Lower leg skin (tissue), 3 donors: Measurements from ENCODE around the gene LIF.

Experiments used
- POLR2A ChIP-seq, 2 donors: fragments of 450-650 bp; IDR thresholded peaks; one replicate each; pipeline ENCODE4 v1.6.1; 2016 to 2017; ENCODE audit warnings: antibody characterized with exemption in 2 of 2, mild to moderate bottlenecking in 1 of 2, moderate library complexity in 1 of 2
- TF ChIP-seq, protein P1 (sequence below), 3 donors: fragments of 450-650 bp; IDR thresholded peaks; one replicate each; pipeline ENCODE4 v1.5.1; 2016; ENCODE audit warnings: antibody characterized with exemption in 3 of 3, mild to moderate bottlenecking in 3 of 3, moderate library complexity in 2 of 3

DNA sequence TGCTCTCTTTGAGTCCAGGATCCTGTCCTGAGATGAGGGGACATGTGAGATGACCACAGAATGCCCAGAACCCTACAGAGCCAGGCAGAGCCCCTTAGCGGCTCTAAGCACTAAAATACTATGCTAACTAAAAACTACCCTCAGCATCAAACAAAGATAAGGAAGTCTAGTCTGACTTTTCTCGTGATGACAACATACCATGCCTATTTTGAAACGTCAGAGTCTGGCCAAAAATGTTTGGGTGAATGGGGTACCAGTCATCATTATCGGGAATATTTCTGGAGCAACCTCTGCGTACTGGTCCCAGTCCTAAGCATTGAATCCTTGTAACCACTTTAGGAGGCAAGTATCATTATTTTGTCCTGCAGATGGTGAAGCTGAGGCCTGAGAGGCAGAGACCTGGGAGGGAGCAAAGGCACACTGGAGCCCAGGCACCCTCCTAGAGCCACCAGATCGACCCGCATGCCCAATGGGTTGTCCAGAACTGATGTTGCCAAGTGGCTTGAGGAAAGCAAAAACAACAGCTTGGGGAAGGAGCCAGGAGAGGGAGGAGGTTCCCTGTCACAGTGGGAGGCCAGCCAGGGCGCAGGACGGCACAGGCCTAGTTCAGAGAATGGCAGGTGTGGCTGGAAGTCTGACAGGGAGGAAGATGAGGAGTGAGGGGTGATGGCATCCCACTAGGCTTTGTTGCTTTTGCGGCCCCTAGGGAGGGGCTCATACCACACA lies 27.3 kb upstream of the LIF start:
- no peak for TF ChIP-seq POLR2A (IDR thresholded peaks at IDR 0.05)
- TF ChIP-seq, protein P1, sequence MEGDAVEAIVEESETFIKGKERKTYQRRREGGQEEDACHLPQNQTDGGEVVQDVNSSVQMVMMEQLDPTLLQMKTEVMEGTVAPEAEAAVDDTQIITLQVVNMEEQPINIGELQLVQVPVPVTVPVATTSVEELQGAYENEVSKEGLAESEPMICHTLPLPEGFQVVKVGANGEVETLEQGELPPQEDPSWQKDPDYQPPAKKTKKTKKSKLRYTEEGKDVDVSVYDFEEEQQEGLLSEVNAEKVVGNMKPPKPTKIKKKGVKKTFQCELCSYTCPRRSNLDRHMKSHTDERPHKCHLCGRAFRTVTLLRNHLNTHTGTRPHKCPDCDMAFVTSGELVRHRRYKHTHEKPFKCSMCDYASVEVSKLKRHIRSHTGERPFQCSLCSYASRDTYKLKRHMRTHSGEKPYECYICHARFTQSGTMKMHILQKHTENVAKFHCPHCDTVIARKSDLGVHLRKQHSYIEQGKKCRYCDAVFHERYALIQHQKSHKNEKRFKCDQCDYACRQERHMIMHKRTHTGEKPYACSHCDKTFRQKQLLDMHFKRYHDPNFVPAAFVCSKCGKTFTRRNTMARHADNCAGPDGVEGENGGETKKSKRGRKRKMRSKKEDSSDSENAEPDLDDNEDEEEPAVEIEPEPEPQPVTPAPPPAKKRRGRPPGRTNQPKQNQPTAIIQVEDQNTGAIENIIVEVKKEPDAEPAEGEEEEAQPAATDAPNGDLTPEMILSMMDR (IDR thresholded peaks at IDR 0.05): no peak
